GM18861 (cell line): Measurements from ENCODE around the gene NRDE2.

ENCODE experiments used
- ATAC-seq: cut with Tn5 transposase; IDR thresholded peaks from one replicate; pipeline ENCODE4 v1.9.1; 2021; ENCODE audit not compliant: unreplicated experiment

The NRDE2 gene, protein sequence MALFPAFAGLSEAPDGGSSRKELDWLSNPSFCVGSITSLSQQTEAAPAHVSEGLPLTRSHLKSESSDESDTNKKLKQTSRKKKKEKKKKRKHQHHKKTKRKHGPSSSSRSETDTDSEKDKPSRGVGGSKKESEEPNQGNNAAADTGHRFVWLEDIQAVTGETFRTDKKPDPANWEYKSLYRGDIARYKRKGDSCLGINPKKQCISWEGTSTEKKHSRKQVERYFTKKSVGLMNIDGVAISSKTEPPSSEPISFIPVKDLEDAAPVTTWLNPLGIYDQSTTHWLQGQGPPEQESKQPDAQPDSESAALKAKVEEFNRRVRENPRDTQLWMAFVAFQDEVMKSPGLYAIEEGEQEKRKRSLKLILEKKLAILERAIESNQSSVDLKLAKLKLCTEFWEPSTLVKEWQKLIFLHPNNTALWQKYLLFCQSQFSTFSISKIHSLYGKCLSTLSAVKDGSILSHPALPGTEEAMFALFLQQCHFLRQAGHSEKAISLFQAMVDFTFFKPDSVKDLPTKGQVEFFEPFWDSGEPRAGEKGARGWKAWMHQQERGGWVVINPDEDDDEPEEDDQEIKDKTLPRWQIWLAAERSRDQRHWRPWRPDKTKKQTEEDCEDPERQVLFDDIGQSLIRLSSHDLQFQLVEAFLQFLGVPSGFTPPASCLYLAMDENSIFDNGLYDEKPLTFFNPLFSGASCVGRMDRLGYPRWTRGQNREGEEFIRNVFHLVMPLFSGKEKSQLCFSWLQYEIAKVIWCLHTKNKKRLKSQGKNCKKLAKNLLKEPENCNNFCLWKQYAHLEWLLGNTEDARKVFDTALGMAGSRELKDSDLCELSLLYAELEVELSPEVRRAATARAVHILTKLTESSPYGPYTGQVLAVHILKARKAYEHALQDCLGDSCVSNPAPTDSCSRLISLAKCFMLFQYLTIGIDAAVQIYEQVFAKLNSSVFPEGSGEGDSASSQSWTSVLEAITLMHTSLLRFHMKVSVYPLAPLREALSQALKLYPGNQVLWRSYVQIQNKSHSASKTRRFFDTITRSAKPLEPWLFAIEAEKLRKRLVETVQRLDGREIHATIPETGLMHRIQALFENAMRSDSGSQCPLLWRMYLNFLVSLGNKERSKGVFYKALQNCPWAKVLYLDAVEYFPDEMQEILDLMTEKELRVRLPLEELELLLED

DNA sequence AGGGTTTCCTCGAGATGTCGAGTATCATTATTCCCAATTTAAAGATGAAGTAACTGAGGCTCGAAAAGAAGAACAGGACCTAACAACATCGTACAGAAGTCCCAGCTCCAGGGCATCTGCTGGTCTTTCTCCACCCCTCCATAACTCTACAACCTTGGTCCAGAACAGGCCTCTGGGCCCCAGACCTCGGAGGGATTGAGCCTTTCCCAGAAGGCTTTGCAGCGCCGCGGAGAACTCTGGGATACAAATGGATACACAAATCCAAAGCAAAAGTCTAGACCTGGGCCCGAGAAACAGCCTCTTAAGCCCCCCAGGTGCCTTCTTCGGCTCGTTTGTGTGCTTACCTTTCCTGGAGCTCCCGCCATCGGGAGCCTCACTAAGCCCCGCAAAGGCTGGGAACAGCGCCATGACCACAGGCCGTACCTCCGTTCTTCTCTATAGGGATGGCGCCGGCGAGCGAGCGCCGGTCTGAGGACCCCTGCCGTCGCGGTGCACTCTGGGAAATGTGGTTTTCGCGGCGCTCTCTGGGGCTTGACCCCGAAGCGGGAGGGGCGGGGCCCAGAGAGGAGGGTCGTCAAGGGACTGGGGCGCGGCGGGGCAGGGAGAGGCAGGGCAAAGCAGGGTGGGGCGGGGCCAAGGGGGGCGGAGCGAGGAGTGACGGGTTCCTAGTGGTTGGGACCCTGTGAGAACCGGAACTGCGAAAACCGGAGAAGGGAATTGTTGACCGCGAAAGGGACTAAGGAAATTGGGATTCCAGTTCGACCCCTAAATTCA is at the start of gene NRDE2:
Gene NRDE2 (minus strand): TSS at position 445 of the 774 bp plus-strand sequence. CDS start 37 bp downstream, at position 408.
- peak; percentile 85 for ATAC-seq

DNA sequence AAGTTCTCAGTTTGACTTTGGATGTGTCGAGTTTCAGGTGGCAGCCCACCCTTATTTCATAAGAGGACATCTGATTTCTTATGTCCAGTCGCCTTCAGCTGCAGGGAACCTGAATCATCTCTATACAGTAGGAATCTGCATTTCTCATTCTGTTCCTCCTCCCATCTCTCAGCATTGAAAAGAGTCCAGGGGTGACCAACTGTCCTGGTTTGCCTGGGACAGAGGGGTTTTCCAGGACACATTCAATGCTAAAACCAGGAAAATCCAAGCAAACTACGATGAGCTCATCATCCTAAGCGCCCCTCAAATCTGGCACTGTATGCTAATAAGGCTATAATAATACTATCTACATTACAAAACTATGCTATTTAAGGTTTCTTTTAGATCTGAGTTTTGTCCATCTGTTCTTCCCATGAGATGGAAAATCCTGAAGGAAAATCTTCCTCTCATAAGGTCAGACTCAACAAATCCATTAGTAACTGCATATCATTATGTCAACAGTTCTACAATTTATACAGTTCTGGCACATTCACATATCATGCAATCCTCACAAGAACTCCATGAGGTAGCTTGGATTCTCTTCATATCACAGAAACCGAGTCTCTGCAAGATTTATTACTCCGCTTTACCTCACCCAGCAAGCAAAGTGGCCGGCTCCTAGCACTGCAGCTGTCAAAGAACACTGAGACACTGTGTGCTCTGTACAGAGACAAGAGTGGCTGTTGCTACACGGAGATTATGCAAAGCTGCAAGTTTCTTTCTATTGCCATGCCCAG is 49.5 kb upstream of the NRDE2 start:
- no peak for ATAC-seq

DNA sequence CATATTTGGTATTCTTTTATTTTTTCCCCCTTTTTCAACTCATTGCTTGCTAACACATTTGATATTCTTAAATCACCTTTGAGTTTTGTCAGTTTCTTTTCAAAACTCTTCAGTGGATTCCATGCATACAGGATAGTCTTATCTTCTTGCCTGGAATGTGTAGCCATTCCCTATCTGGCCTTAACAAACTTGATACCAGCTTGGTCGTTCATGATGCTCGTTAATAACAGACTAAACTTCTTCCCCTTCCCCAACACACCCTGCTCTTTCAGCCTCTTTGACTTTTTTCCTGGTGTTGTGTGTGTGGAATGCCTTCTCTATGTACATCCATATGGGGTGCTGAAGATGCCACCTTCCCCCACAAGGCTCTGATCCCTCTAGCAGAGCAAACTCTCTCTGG is 47.4 kb upstream of the NRDE2 start:
- ATAC-seq: no peak

- no peak for ATAC-seq
Observed at GRCh38 chr14:90378249-90378648, 46.5 kb upstream of the NRDE2 start.

- no peak for ATAC-seq
Observed at GRCh38 chr14:90375934-90376333, 44.2 kb upstream of the NRDE2 start.

- no peak for ATAC-seq
Observed at GRCh38 chr14:90374813-90375212, 43.1 kb upstream of the NRDE2 start.

DNA sequence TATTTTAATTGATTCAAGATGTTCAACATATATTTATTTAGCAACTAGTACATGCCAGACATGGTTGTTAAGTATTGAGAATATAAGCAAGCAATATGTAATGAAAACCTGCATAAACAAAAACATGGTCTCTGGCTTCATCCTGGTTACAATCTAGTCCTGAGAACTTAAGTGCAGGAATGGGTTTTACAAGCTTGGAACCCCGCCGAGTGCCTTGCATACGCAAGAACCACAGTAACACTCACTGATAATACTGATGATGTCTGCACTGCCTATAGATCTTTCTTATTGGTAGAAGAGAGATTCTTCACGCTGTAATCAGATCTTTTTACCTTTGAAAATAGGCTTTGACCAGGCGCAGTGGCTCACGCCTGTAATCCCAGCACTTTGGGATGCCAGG is 42.1 kb upstream of the NRDE2 start:
- no peak for ATAC-seq

DNA sequence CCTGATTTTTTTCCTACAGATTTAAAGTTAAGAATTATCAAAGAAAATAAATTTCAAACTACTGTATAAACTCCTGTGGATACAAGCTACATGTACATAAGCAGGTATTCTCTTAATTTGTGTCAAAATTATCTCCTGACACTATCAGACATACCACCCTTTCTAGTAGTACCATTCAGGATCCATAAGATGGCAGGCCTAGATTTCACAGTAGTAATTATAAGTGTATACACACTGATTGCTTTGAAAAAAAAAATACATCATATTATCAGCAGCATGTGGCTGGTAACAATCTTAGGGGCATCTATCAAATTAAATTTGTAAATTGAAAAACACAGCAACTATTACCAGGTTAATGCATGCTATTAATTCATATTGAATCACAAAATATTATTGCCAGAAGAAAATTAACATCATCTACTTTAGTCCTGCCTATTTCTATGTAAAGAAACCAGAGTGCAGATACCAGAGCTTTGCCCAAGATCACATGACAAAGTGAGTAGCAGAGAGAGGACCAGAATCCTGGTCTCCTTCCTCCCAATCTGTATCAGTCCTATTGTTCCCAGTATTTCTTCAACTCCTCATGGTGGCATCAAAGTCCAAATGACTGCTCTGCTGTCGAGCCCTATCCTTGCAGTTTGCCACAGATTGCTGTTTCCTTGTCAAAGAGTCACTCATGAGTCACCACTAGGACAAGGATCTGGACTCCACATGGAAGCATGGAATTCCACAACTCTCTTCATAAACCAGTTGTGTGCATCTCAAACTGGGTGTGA is 37.4 kb upstream of the NRDE2 start:
- ATAC-seq: no peak

GRCh38 chr14:90362558-90362896 is 30.8 kb upstream of the NRDE2 start:
- no peak for ATAC-seq

DNA sequence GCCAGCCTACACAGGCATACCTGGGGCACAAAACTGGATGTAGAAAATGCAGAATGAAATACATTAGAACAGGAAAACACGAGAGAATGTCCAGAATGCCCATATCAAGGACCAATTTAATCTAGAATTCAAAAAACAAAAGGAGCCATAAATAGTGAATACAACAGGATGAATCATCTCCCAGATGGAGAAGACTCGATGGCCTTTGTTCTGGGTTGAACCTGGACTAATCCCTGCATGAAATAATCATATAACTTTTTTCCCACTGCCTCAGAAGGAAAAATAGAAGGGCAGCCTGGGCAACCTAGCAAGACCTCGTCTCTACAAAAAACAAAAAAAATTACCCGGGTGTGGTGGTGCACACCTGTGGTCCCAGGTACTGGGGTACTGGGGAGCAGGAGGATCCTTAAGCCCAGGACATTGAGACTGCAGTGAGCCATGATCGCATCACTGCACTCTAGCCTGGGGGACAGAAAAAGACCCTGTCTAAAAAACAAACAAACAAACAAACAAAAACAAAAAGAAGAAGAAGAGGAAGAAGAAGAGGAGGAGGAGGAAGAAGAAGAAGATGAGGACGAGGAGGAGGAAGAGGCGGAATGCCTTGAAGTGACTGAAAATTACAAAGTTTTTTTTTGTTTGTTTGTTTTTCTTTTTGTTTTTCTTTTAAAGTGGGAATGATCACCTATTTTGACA is 30.3 kb upstream of the NRDE2 start:
- ATAC-seq: no peak

- ATAC-seq: no peak
Observed at GRCh38 chr14:90358359-90358758, 26.6 kb upstream of the NRDE2 start.

- ATAC-seq: no peak
Observed at GRCh38 chr14:90356925-90357324, 25.2 kb upstream of the NRDE2 start.

DNA sequence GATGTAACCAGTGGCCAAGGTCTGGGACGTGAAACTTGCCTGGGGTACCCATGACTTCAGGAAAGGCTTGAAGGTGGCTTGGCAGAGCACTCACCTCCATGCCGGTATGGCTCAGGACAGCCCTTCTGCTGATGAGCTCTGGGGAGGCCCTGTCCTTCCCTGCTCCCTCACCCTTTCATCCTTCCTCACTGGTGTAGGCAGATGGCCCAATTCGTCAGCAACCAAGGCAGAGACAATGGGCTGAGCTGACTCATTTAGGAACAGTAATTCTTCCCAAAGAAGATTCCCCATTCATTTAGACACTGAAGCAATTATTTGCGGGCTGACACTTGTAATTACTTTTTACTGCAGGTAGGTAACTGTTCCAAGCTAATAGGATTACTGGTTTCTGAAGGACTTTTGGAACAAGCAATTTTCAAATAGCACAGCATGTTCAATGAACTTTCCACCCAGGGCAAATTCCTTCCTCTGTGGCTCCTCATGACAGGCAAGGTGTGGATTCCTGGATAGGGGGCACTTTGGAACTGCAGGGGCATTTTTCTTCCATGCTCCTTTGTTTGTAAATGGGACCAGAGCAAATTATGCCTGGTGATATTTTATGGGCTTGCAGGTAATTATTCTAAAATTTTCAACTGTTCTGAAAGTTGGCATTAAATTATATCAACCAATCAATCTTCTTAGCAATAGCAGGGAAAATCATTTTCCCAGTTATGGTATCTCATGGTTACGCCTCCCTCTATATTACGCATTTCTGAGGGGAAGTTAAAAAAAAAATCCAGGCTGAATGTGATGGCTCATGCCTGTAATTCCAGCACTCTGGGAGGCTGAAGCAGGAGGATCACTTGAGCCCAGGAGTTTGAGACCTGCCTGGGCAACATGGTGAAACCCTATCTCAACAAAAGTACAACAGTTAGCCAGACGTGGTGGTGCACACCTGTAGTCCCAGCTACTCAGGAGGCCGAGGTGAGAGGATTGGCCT is 24.1 kb upstream of the NRDE2 start:
- ATAC-seq: no peak

GRCh38 chr14:90354551-90355298 is 23.0 kb upstream of the NRDE2 start:
- ATAC-seq: no peak

GRCh38 chr14:90349739-90350138 is 18.0 kb upstream of the NRDE2 start:
- ATAC-seq: no peak

GRCh38 chr14:90348270-90348669 is 16.5 kb upstream of the NRDE2 start:
- no peak for ATAC-seq

DNA sequence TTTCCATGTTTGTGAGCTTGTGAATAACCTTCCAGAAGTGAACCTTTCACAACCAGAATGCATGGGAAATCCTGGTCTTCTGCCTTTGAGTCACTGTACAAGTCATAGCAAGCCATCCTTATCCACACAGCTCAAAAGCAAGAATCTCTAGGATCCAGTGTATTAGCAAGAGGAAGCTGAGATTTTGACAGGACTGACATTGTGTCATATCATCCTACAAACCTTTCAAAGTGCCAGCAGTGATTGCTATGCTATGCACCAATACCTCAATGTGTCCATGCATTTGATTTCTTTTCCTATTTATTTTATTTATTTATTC is 13.5 kb upstream of the NRDE2 start:
- no peak for ATAC-seq
